A673 (cell line): ENCODE data around the gene SLC3A2.

Source experiments
- EZH2 ChIP-seq: fragments of 200-600 bp; sonication (generic); IDR thresholded peaks from 2 replicates; pipeline ENCODE4 v1.6.1; 2017; ENCODE audit warnings: borderline replicate concordance, low read depth, mild to moderate bottlenecking, mixed read lengths, antibody characterized with exemption, low read length; ENCODE audit not compliant: poor library complexity, severe bottlenecking
- TF ChIP-seq, protein P1 (sequence below): fragments of 300-800, 200-600 bp; sonication (generic); conservative IDR thresholded peaks from 2 replicates; pipeline ENCODE4 v1.5.1; 2017; ENCODE audit warnings: low read depth, mild to moderate bottlenecking, antibody characterized with exemption, low read length, moderate library complexity, mixed read lengths

DNA sequence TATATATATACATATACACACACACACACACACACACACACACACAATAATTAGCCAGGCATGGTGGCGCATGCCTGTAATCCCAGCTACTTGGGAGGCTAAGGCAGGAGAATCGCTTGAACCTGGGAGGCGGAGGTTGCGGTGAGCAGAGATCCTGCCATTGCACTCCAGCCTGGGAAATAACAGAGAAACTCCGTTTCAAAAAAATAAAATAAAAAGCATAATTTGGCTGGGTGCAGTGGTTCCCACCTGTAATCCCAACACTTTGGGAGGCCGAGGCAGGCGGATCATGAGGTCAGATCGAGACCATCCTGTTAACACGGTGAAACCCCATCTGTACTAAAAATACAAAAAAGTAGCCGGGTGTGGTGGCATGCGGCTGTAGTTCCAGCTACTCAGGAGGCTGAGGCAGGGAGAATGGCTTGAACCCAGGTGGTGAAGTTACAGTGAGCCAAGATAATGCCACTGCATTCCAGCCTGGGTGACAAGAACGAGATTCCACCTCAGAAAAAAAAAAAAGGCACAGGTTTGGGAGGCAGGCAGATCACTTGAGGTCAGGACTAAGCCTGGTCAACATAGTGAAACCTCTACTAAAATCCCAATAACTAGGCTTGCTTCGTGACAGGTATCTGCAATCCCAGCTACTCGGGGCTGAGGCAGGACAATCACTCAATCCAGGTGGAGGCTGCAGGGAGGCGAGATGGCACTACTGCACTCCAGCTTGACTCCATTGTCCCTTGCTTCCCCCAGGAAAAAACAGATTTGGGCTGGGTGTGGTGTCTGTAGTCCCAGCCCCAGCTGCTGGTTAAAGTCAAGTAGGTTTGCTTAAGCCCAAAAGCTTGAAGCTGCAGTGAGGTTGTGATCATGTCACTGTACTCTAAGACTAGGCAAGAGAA lies 29.5 kb upstream of the SLC3A2 start:
- no peak for TF ChIP-seq EZH2
- TF ChIP-seq, protein P1, sequence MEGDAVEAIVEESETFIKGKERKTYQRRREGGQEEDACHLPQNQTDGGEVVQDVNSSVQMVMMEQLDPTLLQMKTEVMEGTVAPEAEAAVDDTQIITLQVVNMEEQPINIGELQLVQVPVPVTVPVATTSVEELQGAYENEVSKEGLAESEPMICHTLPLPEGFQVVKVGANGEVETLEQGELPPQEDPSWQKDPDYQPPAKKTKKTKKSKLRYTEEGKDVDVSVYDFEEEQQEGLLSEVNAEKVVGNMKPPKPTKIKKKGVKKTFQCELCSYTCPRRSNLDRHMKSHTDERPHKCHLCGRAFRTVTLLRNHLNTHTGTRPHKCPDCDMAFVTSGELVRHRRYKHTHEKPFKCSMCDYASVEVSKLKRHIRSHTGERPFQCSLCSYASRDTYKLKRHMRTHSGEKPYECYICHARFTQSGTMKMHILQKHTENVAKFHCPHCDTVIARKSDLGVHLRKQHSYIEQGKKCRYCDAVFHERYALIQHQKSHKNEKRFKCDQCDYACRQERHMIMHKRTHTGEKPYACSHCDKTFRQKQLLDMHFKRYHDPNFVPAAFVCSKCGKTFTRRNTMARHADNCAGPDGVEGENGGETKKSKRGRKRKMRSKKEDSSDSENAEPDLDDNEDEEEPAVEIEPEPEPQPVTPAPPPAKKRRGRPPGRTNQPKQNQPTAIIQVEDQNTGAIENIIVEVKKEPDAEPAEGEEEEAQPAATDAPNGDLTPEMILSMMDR: no peak
